ENCODE measurements around the gene RASSF8.
A peak's percentile ranks its signal among the peaks of the same experiment; 100 is the strongest.

The RASSF8 gene, protein sequence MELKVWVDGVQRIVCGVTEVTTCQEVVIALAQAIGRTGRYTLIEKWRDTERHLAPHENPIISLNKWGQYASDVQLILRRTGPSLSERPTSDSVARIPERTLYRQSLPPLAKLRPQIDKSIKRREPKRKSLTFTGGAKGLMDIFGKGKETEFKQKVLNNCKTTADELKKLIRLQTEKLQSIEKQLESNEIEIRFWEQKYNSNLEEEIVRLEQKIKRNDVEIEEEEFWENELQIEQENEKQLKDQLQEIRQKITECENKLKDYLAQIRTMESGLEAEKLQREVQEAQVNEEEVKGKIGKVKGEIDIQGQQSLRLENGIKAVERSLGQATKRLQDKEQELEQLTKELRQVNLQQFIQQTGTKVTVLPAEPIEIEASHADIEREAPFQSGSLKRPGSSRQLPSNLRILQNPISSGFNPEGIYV

DNA sequence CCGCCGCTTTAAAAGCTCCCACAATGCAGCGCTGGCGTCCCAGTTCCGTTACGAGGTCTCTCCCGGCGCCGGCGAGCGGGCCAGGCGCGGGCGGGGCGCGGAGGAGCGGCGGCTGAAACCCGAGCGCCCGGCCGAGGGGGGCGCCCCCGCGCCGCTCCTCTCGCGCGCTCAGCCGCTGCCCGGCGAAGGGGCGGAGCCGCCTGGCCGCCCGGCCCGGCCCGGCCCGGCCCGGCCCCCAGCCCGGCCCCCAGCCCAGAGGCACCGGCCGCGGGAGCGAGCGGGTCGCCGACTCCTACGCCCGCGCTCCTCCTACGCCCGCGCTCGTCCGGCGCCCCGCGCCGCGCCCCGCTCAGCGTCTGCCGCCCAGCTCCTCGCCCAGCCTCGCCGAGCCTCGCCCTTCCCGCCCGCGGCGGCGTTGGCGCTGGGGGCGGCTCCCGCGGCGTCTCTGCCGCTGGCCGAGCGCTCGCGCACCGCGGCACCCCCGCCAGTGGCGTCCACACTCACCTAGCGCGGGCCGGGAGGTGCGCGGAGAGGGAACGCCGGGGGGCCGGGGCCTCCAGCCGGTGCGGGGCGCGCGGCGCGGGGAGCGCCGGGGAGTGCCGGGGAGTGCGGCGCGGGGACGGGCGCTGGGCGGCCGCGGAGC, at the start of gene RASSF8:
Gene RASSF8 (plus strand): TSS at position 255 of the 643 bp plus-strand sequence. CDS start 96,662 bp downstream, outside the sequence.
- TF ChIP-seq, protein P1, sequence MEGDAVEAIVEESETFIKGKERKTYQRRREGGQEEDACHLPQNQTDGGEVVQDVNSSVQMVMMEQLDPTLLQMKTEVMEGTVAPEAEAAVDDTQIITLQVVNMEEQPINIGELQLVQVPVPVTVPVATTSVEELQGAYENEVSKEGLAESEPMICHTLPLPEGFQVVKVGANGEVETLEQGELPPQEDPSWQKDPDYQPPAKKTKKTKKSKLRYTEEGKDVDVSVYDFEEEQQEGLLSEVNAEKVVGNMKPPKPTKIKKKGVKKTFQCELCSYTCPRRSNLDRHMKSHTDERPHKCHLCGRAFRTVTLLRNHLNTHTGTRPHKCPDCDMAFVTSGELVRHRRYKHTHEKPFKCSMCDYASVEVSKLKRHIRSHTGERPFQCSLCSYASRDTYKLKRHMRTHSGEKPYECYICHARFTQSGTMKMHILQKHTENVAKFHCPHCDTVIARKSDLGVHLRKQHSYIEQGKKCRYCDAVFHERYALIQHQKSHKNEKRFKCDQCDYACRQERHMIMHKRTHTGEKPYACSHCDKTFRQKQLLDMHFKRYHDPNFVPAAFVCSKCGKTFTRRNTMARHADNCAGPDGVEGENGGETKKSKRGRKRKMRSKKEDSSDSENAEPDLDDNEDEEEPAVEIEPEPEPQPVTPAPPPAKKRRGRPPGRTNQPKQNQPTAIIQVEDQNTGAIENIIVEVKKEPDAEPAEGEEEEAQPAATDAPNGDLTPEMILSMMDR (IDR thresholded peaks at IDR 0.05; ENCODE audit: unreplicated experiment in 3 of 3) = no peak
- peaks cover 35% of the 10 kb centered on the region for H3K4me1 Mint-ChIP-seq
- H3K4me3 Mint-ChIP-seq = peak within 1 kb of the TSS; percentile 97 to 99 (median 97)
- peak within 1 kb of the TSS; percentile 97 to 99 (median 99) for H3K27ac Mint-ChIP-seq
- no peaks in the 10 kb centered on the region for H3K27me3 Mint-ChIP-seq (ENCODE audit: low read depth)
- H3K9me3 Mint-ChIP-seq = no peaks in the 10 kb centered on the region
- peaks cover 32% of the 10 kb centered on the region for H3K36me3 Mint-ChIP-seq (ENCODE audit: low read depth)

DNA sequence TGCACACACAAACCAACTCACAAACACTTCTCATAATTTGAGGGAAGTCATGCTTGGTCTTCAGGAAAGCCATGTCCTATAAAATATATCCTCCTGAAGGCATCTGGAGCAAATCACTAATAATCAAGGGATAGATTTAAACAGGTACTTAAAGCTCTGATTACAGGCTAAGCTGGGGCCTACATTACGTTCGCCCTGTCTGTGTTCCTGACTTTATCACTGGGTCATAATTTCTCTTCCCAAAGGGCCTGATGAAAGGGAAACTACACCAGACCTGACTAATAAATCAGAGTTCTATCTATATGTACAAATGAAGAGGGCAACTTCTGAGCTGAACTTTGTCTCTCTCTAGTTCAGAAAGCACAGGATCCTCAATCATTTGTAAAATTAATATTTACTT, 43.9 kb upstream of the RASSF8 start:
- no peak overlapping the region for H3K27ac Mint-ChIP-seq
- H3K27me3 Mint-ChIP-seq (ENCODE audit: low read depth) = peaks cover 7% of the 10 kb centered on the region
- TF ChIP-seq, protein P1 (IDR thresholded peaks at IDR 0.05; ENCODE audit: unreplicated experiment in 3 of 3) = no peak
- H3K36me3 Mint-ChIP-seq (ENCODE audit: low read depth) = no peaks in the 10 kb centered on the region
- peaks cover 9% of the 10 kb centered on the region for H3K9me3 Mint-ChIP-seq
- no peak overlapping the region for H3K4me3 Mint-ChIP-seq
- peaks cover 6% of the 10 kb centered on the region for H3K4me1 Mint-ChIP-seq

DNA sequence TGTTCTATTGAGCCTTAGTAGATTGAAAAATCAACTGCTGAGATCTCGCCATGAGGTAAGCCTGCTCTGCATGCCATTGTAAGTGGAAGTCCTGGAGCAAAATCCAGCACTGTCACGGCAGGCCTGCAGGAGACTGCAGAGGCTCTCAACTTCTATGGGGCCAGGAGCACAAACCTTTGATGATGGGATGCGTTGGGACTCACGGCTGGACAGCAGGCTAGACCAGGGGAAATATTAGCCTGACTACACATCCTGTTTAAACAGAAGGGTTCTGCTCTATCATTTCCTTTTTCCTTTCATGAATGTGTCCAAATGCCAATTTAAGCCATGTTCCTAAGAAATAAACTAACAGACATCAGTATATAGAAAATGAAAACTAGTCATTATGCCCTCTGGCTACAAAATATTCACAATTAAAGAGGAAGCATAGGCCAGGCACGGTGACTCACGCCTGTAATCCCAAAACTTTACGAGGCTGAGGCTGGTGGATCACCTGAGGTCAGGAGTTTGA, 33.9 kb upstream of the RASSF8 start:
- no peaks in the 10 kb centered on the region for H3K27me3 Mint-ChIP-seq (ENCODE audit: low read depth)
- H3K9me3 Mint-ChIP-seq = no peaks in the 10 kb centered on the region
- peaks cover 7% of the 10 kb centered on the region for H3K4me1 Mint-ChIP-seq
- no peak overlapping the region for H3K27ac Mint-ChIP-seq
- no peaks in the 10 kb centered on the region for H3K36me3 Mint-ChIP-seq (ENCODE audit: low read depth)
- H3K4me3 Mint-ChIP-seq = no peak overlapping the region
- TF ChIP-seq, protein P1 (IDR thresholded peaks at IDR 0.05; ENCODE audit: unreplicated experiment in 3 of 3) = no peak

DNA sequence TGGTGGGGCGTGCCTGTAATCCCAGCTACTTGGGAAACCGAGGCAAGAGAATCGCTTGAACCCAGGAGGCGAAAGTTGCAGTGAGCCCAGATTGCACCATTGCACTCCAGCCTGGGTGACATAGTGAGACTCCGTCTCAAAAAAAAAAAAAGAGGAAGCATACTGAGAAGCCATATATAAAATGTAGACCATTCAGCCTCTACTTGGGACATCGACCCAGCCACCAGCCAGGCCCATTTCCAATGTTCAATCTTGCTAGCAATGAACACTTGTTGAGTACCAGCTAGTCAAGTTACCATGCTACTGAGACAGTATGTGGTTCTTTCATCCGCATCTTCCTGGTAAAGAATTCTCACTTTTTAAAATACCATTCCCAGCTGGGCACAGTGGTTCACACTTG, 33.4 kb upstream of the RASSF8 start:
- Mint-ChIP-seq H3K27me3 (ENCODE audit: low read depth) (no peaks in the 10 kb centered on the region), H3K9me3 (no peaks in the 10 kb centered on the region), H3K27ac (no peak overlapping the region), H3K4me1 (peaks cover 7% of the 10 kb centered on the region), H3K36me3 (ENCODE audit: low read depth) (no peaks in the 10 kb centered on the region), H3K4me3 (no peak overlapping the region)
- TF ChIP-seq, protein P1 (IDR thresholded peaks at IDR 0.05; ENCODE audit: unreplicated experiment in 3 of 3) = no peak

DNA sequence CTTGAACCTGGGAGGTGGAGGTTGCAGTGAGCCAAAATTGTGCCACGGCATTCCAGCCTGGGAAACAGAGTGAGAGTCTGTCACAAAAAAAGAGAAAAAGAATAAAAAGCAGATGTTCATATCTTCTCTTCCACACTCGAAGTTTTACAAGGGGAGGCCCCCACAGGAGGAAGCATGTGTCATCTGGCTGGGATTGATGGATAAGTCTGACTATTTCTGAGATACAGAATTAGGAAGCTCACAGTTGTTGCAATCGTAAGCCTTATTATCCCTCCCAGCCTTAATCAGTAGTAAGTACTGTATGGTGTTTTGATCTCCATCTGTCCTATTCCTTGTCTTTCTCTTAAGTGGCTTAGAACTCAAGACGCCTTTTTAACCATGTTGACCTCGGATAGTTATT, 31.9 kb upstream of the RASSF8 start:
- Mint-ChIP-seq H3K36me3 (ENCODE audit: low read depth) (no peaks in the 10 kb centered on the region), H3K27ac (peak overlapping the region in 1 of 3 experiments; percentile 23), H3K9me3 (no peaks in the 10 kb centered on the region), H3K4me3 (no peak overlapping the region), H3K4me1 (peaks cover 7% of the 10 kb centered on the region), H3K27me3 (ENCODE audit: low read depth) (no peaks in the 10 kb centered on the region)
- TF ChIP-seq, protein P1 (IDR thresholded peaks at IDR 0.05; ENCODE audit: unreplicated experiment in 3 of 3) = no peak

All from nephron (organoid).